Fibroblast of lung (primary cell): Measurements from ENCODE around the gene RBMS2. TPM values are rescaled to one million over a fixed set of nuclear protein-coding genes. Genes with fewer than 3 reads are reported as not detected.

Experiments
- DNase-seq, 2 donors: peaks; one replicate each; pipeline versions ENCODE4 v3.0.0 to v3.0.0-alpha.2; 2010; ENCODE audit warnings: low read depth in 2 of 2
- H2AFZ ChIP-seq: 2 replicates; pipeline ENCODE4 v1.5.1; 2012; ENCODE audit warnings: low read length, control low read depth, inconsistent platforms
- H3K27ac ChIP-seq: 2 replicates; pipeline ENCODE4 v1.5.1; 2011; ENCODE audit warnings: low read length, control low read depth; ENCODE audit not compliant: insufficient read depth
- H3K27me3 ChIP-seq: 2 replicates; pipeline ENCODE4 v1.5.1; 2011; ENCODE audit warnings: mild to moderate bottlenecking, low read length; ENCODE audit not compliant: control insufficient read depth, insufficient read depth
- H3K36me3 ChIP-seq: 2 replicates; pipeline ENCODE4 v1.5.1; 2011; ENCODE audit warnings: low read length; ENCODE audit not compliant: control insufficient read depth, insufficient read depth
- H3K4me1 ChIP-seq: 2 replicates; pipeline ENCODE4 v1.5.1; 2011; ENCODE audit warnings: low read length; ENCODE audit not compliant: control insufficient read depth, insufficient read depth; ENCODE audit errors: extremely low read depth
- H3K4me2 ChIP-seq: 2 replicates; pipeline ENCODE4 v1.5.1; 2011; ENCODE audit warnings: low read length, control low read depth; ENCODE audit not compliant: insufficient read depth; ENCODE audit errors: extremely low read depth
- H3K4me3 ChIP-seq, 4 experiments: fragments of 200-600 bp in 1 of 4; sonication (generic) in 1 of 4; replicated peaks in 1 of 4; 2 replicates each; pipeline ENCODE4 v1.5.1; 2011 to 2016; ENCODE audit warnings: low read length in 4 of 4, low read depth in 3 of 4, mild to moderate bottlenecking in 3 of 4, control low read depth in 2 of 4, inconsistent platforms in 1 of 4, mixed read lengths in 1 of 4; ENCODE audit not compliant: insufficient read depth in 1 of 4; ENCODE audit errors: control extremely low read depth in 1 of 4
- H3K79me2 ChIP-seq: 2 replicates; pipeline ENCODE4 v1.5.1; 2012; ENCODE audit warnings: mild to moderate bottlenecking, low read length, inconsistent platforms; ENCODE audit not compliant: control insufficient read depth, insufficient read depth
- H3K9ac ChIP-seq: 2 replicates; pipeline ENCODE4 v1.5.1; 2011; ENCODE audit warnings: mild to moderate bottlenecking, low read length, control low read depth; ENCODE audit not compliant: insufficient read depth
- H3K9me3 ChIP-seq: 2 replicates; pipeline ENCODE4 v1.5.1; 2012; ENCODE audit warnings: low read depth, low read length; ENCODE audit not compliant: control insufficient read depth, insufficient read depth
- H4K20me1 ChIP-seq: 2 replicates; pipeline ENCODE4 v1.5.1; 2011; ENCODE audit warnings: low read length; ENCODE audit not compliant: control insufficient read depth, insufficient read depth; ENCODE audit errors: extremely low read depth
- CTCF ChIP-seq, 2 donors: IDR thresholded peaks in 1 of 2; conservative IDR thresholded peaks in 1 of 2; 1 replicate in 1 of 2; 2 replicates in 1 of 2; pipeline ENCODE4 v1.5.1; 2011 to 2012; ENCODE audit warnings: low read length in 2 of 2, control low read depth in 1 of 2, inconsistent platforms in 1 of 2, low read depth in 1 of 2, mild to moderate bottlenecking in 1 of 2
- EZH2 ChIP-seq: IDR thresholded peaks from 2 replicates; pipeline ENCODE4 v1.5.1; 2012; ENCODE audit warnings: low read length, control low read depth, mild to moderate bottlenecking; ENCODE audit errors: missing control alignments
- polyA plus RNA-seq, 2 donors: library from polyadenylated mRNA; depleted of rRNA in 1 of 2; stranded (reverse) in 1 of 2; unstranded in 1 of 2; fragments of >200 nt; gene quantifications; 2 replicates each; pipeline ENCODE4 v1.2.1, GENCODE V29; 2011 to 2012; ENCODE audit warnings: missing spikeins in 1 of 2
- total RNA-seq: library from RNA; depleted of rRNA; stranded (reverse); fragments of >200 nt; gene quantifications from 2 replicates; pipeline ENCODE4 v1.2.1, GENCODE V29; 2014

RBMS2 gene
- total and polyA plus RNA-seq, 2 donors (not counting 1 experiment from before 2014, with no cell fraction given): 23.1 to 66.9 TPM

DNA sequence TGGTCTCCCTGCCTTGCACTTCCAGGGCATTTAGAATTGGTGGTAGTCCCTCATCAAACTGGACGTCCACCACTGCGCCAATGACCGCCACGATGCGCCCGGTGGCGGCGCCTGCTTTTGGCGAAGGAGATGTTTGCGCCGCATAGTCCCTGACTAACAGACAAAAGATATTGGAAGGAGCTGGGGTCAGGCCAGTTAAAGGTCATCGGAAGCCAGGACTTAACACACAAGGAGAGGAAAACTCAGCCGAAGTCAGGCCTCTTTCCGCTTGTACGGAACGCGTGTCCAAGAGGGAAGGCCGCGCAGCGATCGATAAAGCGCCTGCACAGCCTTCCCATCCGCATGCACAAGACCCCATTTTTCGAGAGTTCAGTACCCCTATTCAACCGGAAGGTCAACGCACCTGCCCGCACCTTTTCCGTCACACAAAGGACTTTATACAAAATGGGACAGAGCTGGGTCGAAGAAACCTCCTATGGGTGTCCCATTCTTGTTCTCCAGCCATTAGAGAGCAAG lies 123.6 kb downstream of the RBMS2 start:
- peaks cover 5% of the 10 kb centered on the region for H4K20me1 ChIP-seq
- H3K79me2 ChIP-seq: peaks cover 39% of the 10 kb centered on the region
- peak overlapping the region; percentile 84 for H3K9ac ChIP-seq
- H2AFZ ChIP-seq: no peak overlapping the region
- H3K4me3 ChIP-seq: peak overlapping the region; percentile 80 to 99 (median 92)
- no peaks in the 10 kb centered on the region for H3K9me3 ChIP-seq
- H3K4me2 ChIP-seq: peak overlapping the region; percentile 99
- peak overlapping the region; percentile 88 for H3K27ac ChIP-seq
- peak in 1 of 2 donors; percentile 26 for DNase-seq
- no peaks in the 10 kb centered on the region for H3K27me3 ChIP-seq
- peaks cover 7% of the 10 kb centered on the region for H3K4me1 ChIP-seq
- no peak for TF ChIP-seq EZH2
- TF ChIP-seq CTCF (conservative IDR thresholded peaks at IDR 0.05 in 1 of 2, IDR thresholded peaks at IDR 0.05 in 1 of 2; ENCODE audit: low read depth in 1 of 2, low read length in 2 of 2): no peak
- peaks cover 4% of the 10 kb centered on the region for H3K36me3 ChIP-seq

Other genes starting within 250 kb of the RBMS2 start
- 70.4 and 117 TPM in 2 replicates for gene CS, start 221.5 kb upstream of the RBMS2 start, total RNA-seq
- gene CS, start 221.5 kb upstream of the RBMS2 start, polyA plus RNA-seq: 170 and 228 TPM in 2 replicates
- 47.3 and 48.2 TPM in 2 replicates for gene CNPY2, start 205.8 kb upstream of the RBMS2 start, total RNA-seq
- 124 and 142 TPM in 2 replicates for gene CNPY2, start 205.8 kb upstream of the RBMS2 start, polyA plus RNA-seq
- gene PAN2, start 187.8 kb upstream of the RBMS2 start, total RNA-seq: 18.5 and 25.9 TPM in 2 replicates
- 11.4 and 17.3 TPM in 2 replicates for gene PAN2, start 187.8 kb upstream of the RBMS2 start, polyA plus RNA-seq
- 0.17 TPM in 1 of 2 replicates, not detected in the other for gene IL23A, start 182.9 kb upstream of the RBMS2 start, total RNA-seq
- gene IL23A, start 182.9 kb upstream of the RBMS2 start, polyA plus RNA-seq: 0.12 TPM in 1 of 2 replicates, not detected in the other
- gene STAT2, start 161.7 kb upstream of the RBMS2 start, total RNA-seq: 284 and 368 TPM in 2 replicates
- 112 and 148 TPM in 2 replicates for gene STAT2, start 161.7 kb upstream of the RBMS2 start, polyA plus RNA-seq
- not detected in 2 replicates for gene APOF, start 159.0 kb upstream of the RBMS2 start, total RNA-seq
- gene APOF, start 159.0 kb upstream of the RBMS2 start, polyA plus RNA-seq: not detected in 2 replicates
- 3.6 and 5.9 TPM in 2 replicates for gene TIMELESS, start 72.4 kb upstream of the RBMS2 start, total RNA-seq
- 1.2 and 3.8 TPM in 2 replicates for gene TIMELESS, start 72.4 kb upstream of the RBMS2 start, polyA plus RNA-seq
- not detected in 2 replicates for gene MIP, start 67.2 kb upstream of the RBMS2 start, total RNA-seq
- not detected in 2 replicates for gene MIP, start 67.2 kb upstream of the RBMS2 start, polyA plus RNA-seq
- gene SPRYD4, start 53.2 kb upstream of the RBMS2 start, total RNA-seq: 1.0 and 1.7 TPM in 2 replicates
- gene SPRYD4, start 53.2 kb upstream of the RBMS2 start, polyA plus RNA-seq: 2.1 and 3.0 TPM in 2 replicates
- under 0.01 and 0.17 TPM in 2 replicates for gene GLS2, start 33.7 kb upstream of the RBMS2 start, total RNA-seq
- gene GLS2, start 33.7 kb upstream of the RBMS2 start, polyA plus RNA-seq: 0.03 and 0.08 TPM in 2 replicates
- gene BAZ2A, start 108.5 kb downstream of the RBMS2 start, total RNA-seq: 15.9 and 32.0 TPM in 2 replicates
- 39.9 and 42.5 TPM in 2 replicates for gene BAZ2A, start 108.5 kb downstream of the RBMS2 start, polyA plus RNA-seq
- 376 and 613 TPM in 2 replicates for gene ATP5F1B, start 124.2 kb downstream of the RBMS2 start, total RNA-seq
- 965 and 1,111 TPM in 2 replicates for gene ATP5F1B, start 124.2 kb downstream of the RBMS2 start, polyA plus RNA-seq
- gene PTGES3, start 166.5 kb downstream of the RBMS2 start, total RNA-seq: 53.7 and 60.3 TPM in 2 replicates
- 119 and 149 TPM in 2 replicates for gene PTGES3, start 166.5 kb downstream of the RBMS2 start, polyA plus RNA-seq
- gene NACA, start 203.5 kb downstream of the RBMS2 start, total RNA-seq: 1,188 and 1,487 TPM in 2 replicates
- gene NACA, start 203.5 kb downstream of the RBMS2 start, polyA plus RNA-seq: 971 and 1,242 TPM in 2 replicates
- 4.9 and 6.1 TPM in 2 replicates for gene PRIM1, start 230.5 kb downstream of the RBMS2 start, total RNA-seq
- 7.1 and 22.6 TPM in 2 replicates for gene PRIM1, start 230.5 kb downstream of the RBMS2 start, polyA plus RNA-seq
- 1.5 and 2.3 TPM in 2 replicates for gene HSD17B6, start 241.5 kb downstream of the RBMS2 start, total RNA-seq
- 0.59 and 1.4 TPM in 2 replicates for gene HSD17B6, start 241.5 kb downstream of the RBMS2 start, polyA plus RNA-seq